H1 (cell line): ENCODE results near the gene CDH16. TPM values are rescaled to one million over a fixed set of nuclear protein-coding genes. Genes with fewer than 3 reads are reported as not detected.

Experiments
- TBP ChIP-seq: IDR thresholded peaks from 2 replicates; pipeline ENCODE4 v1.6.1; 2011; ENCODE audit warnings: low read depth, low read length, improper control_type of control experiment
- polyA plus RNA-seq, 7 experiments: library from polyadenylated mRNA; depleted of rRNA in 3 of 7; stranded (reverse) in 5 of 7; unstranded in 2 of 7; fragments of >200 nt in 5 of 7; fragments of 200-250 nt in 2 of 7; gene quantifications; 1 replicate in 5 of 7; 2 replicates in 1 of 7; 4 replicates in 1 of 7; pipeline versions ENCODE4 v1.2.1 to v1.2.3, GENCODE V29; 2011 to 2013; ENCODE audit warnings: missing spikeins in 2 of 7, mixed read lengths in 2 of 7
- total RNA-seq: library from RNA; stranded (reverse); fragmentation: NEBNext Ultra II Directional; extraction: Animal tissue kit (Norgen Biotek cat#: 25700); gene quantifications from 2 replicates; pipeline ENCODE4 v1.2.1, GENCODE V29; 2021
- TF ChIP-seq, protein P1 (sequence below): fragments of 300-600 bp; sonication (generic); IDR thresholded peaks from 2 replicates; pipeline ENCODE4 v1.7.1; 2012; ENCODE audit warnings: low read length, moderate library complexity, mild to moderate bottlenecking, inconsistent platforms; ENCODE audit not compliant: insufficient replicate concordance

Gene CDH16
- total and polyA plus RNA-seq, 2 of the 8 experiments (the other 6 are each of a cell fraction or from before 2014, with no cell fraction given): not detected

DNA sequence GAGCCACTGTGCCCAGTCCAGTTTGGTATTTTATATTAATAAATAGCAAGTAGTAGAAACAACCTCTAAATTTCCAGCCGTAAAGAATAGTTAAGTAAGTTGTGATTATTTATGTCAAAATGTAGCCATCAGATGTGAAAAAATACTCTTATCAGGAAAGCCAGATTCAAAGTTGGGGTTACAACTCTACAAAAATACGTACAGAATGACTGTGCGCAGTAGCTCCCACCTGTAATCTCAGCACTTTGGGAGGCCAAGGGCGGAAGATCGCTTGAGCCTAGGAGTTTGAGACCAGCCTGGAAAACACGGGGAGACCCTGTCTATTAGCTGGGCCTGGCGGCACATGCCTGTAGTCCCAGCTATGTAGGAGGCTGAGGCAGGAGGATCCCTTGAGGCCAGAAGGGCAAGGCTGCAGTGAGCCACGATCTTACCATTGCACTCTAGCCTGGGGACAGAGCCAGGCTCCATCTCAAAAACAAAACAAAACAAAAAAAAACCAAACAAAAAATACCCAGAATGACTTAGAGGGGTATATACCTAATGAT lies 36.6 kb downstream of the CDH16 start (continued):
- TF ChIP-seq, protein P1, sequence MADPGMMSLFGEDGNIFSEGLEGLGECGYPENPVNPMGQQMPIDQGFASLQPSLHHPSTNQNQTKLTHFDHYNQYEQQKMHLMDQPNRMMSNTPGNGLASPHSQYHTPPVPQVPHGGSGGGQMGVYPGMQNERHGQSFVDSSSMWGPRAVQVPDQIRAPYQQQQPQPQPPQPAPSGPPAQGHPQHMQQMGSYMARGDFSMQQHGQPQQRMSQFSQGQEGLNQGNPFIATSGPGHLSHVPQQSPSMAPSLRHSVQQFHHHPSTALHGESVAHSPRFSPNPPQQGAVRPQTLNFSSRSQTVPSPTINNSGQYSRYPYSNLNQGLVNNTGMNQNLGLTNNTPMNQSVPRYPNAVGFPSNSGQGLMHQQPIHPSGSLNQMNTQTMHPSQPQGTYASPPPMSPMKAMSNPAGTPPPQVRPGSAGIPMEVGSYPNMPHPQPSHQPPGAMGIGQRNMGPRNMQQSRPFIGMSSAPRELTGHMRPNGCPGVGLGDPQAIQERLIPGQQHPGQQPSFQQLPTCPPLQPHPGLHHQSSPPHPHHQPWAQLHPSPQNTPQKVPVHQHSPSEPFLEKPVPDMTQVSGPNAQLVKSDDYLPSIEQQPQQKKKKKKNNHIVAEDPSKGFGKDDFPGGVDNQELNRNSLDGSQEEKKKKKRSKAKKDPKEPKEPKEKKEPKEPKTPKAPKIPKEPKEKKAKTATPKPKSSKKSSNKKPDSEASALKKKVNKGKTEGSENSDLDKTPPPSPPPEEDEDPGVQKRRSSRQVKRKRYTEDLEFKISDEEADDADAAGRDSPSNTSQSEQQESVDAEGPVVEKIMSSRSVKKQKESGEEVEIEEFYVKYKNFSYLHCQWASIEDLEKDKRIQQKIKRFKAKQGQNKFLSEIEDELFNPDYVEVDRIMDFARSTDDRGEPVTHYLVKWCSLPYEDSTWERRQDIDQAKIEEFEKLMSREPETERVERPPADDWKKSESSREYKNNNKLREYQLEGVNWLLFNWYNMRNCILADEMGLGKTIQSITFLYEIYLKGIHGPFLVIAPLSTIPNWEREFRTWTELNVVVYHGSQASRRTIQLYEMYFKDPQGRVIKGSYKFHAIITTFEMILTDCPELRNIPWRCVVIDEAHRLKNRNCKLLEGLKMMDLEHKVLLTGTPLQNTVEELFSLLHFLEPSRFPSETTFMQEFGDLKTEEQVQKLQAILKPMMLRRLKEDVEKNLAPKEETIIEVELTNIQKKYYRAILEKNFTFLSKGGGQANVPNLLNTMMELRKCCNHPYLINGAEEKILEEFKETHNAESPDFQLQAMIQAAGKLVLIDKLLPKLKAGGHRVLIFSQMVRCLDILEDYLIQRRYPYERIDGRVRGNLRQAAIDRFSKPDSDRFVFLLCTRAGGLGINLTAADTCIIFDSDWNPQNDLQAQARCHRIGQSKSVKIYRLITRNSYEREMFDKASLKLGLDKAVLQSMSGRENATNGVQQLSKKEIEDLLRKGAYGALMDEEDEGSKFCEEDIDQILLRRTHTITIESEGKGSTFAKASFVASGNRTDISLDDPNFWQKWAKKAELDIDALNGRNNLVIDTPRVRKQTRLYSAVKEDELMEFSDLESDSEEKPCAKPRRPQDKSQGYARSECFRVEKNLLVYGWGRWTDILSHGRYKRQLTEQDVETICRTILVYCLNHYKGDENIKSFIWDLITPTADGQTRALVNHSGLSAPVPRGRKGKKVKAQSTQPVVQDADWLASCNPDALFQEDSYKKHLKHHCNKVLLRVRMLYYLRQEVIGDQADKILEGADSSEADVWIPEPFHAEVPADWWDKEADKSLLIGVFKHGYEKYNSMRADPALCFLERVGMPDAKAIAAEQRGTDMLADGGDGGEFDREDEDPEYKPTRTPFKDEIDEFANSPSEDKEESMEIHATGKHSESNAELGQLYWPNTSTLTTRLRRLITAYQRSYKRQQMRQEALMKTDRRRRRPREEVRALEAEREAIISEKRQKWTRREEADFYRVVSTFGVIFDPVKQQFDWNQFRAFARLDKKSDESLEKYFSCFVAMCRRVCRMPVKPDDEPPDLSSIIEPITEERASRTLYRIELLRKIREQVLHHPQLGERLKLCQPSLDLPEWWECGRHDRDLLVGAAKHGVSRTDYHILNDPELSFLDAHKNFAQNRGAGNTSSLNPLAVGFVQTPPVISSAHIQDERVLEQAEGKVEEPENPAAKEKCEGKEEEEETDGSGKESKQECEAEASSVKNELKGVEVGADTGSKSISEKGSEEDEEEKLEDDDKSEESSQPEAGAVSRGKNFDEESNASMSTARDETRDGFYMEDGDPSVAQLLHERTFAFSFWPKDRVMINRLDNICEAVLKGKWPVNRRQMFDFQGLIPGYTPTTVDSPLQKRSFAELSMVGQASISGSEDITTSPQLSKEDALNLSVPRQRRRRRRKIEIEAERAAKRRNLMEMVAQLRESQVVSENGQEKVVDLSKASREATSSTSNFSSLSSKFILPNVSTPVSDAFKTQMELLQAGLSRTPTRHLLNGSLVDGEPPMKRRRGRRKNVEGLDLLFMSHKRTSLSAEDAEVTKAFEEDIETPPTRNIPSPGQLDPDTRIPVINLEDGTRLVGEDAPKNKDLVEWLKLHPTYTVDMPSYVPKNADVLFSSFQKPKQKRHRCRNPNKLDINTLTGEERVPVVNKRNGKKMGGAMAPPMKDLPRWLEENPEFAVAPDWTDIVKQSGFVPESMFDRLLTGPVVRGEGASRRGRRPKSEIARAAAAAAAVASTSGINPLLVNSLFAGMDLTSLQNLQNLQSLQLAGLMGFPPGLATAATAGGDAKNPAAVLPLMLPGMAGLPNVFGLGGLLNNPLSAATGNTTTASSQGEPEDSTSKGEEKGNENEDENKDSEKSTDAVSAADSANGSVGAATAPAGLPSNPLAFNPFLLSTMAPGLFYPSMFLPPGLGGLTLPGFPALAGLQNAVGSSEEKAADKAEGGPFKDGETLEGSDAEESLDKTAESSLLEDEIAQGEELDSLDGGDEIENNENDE: no peak
- TF ChIP-seq TBP: no peak
- TF ChIP-seq, all 59 proteins: peak for 0
